HFF-Myc (cell line): ENCODE data around the gene CHKA.
"Not testable (repeated sequence)": the region's sequence is repeated elsewhere in the genome, so short reads cannot be mapped to it uniquely, and the experiment has no call there.

ENCODE experiments used
- DNase-seq: peaks from one replicate; pipeline ENCODE4 v3.0.0-alpha.2; 2011; ENCODE audit warnings: low read depth; ENCODE audit errors: extremely low read depth
- H3K4me3 ChIP-seq: replicated peaks from 2 replicates; pipeline ENCODE4 v1.5.1; 2011; ENCODE audit warnings: low read depth, mild to moderate bottlenecking, control low read depth, low read length
- TF ChIP-seq, protein P1 (sequence below): IDR thresholded peaks from 2 replicates; pipeline ENCODE4 v1.5.1; 2012; ENCODE audit warnings: mild to moderate bottlenecking, low read depth, low read length, control low read depth; ENCODE audit errors: missing control alignments

CHKA gene

DNA sequence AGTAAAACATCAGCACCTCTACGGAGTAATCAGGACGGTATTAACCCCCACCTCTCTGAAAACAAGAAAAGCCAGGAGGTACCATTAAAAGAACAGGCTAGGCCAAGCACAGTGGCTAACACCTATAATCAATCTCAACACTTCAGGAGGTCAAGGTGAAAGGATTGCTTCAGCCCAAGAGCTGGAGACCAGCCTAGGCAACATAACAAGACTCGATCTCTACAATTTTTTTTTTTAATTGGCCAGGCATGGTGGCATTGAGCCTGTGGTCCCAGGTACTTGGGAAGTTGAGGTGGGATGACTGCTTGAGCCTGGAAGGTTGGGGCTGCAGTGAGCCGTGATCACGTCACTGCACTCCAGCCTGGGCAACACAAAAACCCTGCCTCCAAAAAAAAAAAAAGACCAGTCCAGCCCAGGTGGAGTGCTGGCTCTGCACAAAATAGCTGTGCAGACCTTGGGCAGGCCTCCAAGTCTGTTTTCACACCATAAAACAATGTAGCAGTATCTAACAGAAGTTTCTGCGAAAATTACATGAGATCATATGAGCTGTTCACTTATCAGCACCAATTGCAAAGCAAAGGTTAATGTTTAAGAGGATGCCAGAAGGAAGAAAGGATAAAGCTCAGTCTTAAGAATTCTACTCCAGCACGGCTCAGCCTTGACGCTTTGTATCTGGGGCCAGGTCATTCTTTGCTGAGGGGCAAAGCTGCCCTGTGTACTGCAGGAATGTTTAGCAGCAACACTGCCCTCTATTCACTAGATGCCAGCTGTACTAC is 14.8 kb downstream of the CHKA start:
- TF ChIP-seq, protein P1, sequence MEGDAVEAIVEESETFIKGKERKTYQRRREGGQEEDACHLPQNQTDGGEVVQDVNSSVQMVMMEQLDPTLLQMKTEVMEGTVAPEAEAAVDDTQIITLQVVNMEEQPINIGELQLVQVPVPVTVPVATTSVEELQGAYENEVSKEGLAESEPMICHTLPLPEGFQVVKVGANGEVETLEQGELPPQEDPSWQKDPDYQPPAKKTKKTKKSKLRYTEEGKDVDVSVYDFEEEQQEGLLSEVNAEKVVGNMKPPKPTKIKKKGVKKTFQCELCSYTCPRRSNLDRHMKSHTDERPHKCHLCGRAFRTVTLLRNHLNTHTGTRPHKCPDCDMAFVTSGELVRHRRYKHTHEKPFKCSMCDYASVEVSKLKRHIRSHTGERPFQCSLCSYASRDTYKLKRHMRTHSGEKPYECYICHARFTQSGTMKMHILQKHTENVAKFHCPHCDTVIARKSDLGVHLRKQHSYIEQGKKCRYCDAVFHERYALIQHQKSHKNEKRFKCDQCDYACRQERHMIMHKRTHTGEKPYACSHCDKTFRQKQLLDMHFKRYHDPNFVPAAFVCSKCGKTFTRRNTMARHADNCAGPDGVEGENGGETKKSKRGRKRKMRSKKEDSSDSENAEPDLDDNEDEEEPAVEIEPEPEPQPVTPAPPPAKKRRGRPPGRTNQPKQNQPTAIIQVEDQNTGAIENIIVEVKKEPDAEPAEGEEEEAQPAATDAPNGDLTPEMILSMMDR = no peak
- H3K4me3 ChIP-seq = no peak overlapping the region
- no peak for DNase-seq

GRCh38 chr11:68099474-68100405 is 21.4 kb downstream of the CHKA start:
- no peak overlapping the region for H3K4me3 ChIP-seq
- TF ChIP-seq, protein P1 = no peak
- no peak for DNase-seq

GRCh38 chr11:68099057-68099456 is 22.1 kb downstream of the CHKA start:
- no peak for DNase-seq
- TF ChIP-seq, protein P1 = no peak
- no peak overlapping the region for H3K4me3 ChIP-seq

- no peak overlapping the region for H3K4me3 ChIP-seq
- no peak for DNase-seq
- TF ChIP-seq, protein P1 = no peak
Observed at GRCh38 chr11:68096962-68097361, 24.2 kb downstream of the CHKA start.

DNA sequence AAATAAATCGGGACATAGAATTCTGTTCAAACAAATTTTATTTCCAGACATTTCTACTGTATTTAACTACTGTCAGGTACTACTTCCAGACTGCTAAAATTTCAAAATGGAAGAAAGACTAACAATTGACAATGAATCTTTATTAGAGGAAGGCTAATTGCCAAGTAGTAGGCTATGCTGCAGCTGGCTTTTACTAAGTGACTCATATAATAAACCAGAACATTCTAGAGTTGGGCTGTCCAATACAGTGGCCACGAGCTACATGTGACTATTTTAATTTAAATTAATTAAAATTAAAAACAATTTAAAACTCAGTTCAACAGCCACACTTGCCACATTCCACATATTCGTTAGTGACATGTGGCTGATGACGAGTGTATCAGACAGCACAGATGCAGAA is 27.6 kb downstream of the CHKA start:
- no peak for DNase-seq
- TF ChIP-seq, protein P1 = no peak
- H3K4me3 ChIP-seq = no peak overlapping the region

GRCh38 chr11:68092946-68093345 is 28.2 kb downstream of the CHKA start:
- not testable (repeated sequence) for DNase-seq, H3K4me3 ChIP-seq

- TF ChIP-seq, protein P1 = no peak
- no peak overlapping the region for H3K4me3 ChIP-seq
- no peak for DNase-seq
Observed at GRCh38 chr11:68092411-68092810, 28.8 kb downstream of the CHKA start.
